GM12878 (cell line): Measurements from ENCODE around the gene ARHGEF6. TPM values are rescaled to one million over a fixed set of nuclear protein-coding genes. Genes with fewer than 3 reads are reported as not detected.

Experiments used
- ATAC-seq: fragments of 200-7000 bp; cut with Tn5 transposase; 3 replicates; pipeline ENCODE4 v1.9.1; 2020; ENCODE audit warnings: mild to moderate bottlenecking, moderate library complexity
- BruUV-seq: library from RNA; stranded (reverse); fragments of 400-500 nt; replicated peaks from 2 replicates; lab custom pipeline; 2021; lab: Mats Ljungman, UMichigan
- CTCF ChIA-PET: fragments of 300-600 bp; sonication (Branson Sonifier 250); formaldehyde crosslinking; extraction: SDS; loops from one replicate; lab custom pipeline; 2021; ENCODE audit warnings: inconsistent platforms; lab: Yijun Ruan, JAX
- POLR2A ChIA-PET: fragments of 350-600 bp; formaldehyde crosslinking; extraction: SDS; loops from one replicate; lab custom pipeline; 2021; ENCODE audit warnings: inconsistent platforms; lab: Charles Lee
- RAD21 ChIA-PET: fragments of 300-600 bp; sonication (Branson Sonifier 250); formaldehyde crosslinking; loops from one replicate; lab custom pipeline; 2023; ENCODE audit warnings: antibody characterized with exemption; ENCODE audit not compliant: unreplicated experiment; lab: Charles Lee
- SMC1A ChIA-PET: fragments of 300-600 bp; sonication (Branson Sonifier 250); formaldehyde crosslinking; loops from one replicate; lab custom pipeline; 2023; ENCODE audit not compliant: unreplicated experiment, uncharacterized antibody; lab: Charles Lee
- DNase-seq: peaks from one replicate; pipeline ENCODE4 v3.0.0-alpha.2; 2011; ENCODE audit warnings: low read depth, low spot score
- FAIRE-seq: peaks from 3 replicates; lab custom pipeline; 2011; peaks lifted over from hg19 to GRCh38; lab: Jason Lieb, UNC
- H2AFZ ChIP-seq: 2 replicates; pipeline ENCODE4 v1.6.0; 2011; ENCODE audit warnings: low read depth, low read length, control low read depth; ENCODE audit not compliant: control insufficient read depth
- H3K27ac ChIP-seq: 2 replicates; pipeline ENCODE4 v1.5.1; 2011; ENCODE audit warnings: control low read depth; ENCODE audit not compliant: control insufficient read depth, insufficient read depth
- H3K27me3 ChIP-seq, 2 experiments: replicated peaks in 1 of 2; 2 replicates each; pipeline versions ENCODE4 v1.6.0 to v1.6.1; 2011; ENCODE audit warnings: low read length in 1 of 2; ENCODE audit not compliant: control insufficient read depth in 2 of 2, insufficient read depth in 2 of 2
- H3K36me3 ChIP-seq, 2 experiments: 2 replicates each; pipeline ENCODE4 v1.5.1; 2011; ENCODE audit warnings: low read length in 1 of 2; ENCODE audit not compliant: control insufficient read depth in 2 of 2, insufficient read depth in 2 of 2
- H3K4me1 ChIP-seq: 2 replicates; pipeline ENCODE4 v1.6.1; 2011; ENCODE audit warnings: mild to moderate bottlenecking, low read length, moderate library complexity, mixed read lengths; ENCODE audit not compliant: control insufficient read depth, insufficient read depth
- H3K4me2 ChIP-seq: 2 replicates; pipeline ENCODE4 v1.6.0; 2011; ENCODE audit warnings: control low read depth; ENCODE audit not compliant: control insufficient read depth, insufficient read depth
- H3K4me3 ChIP-seq: fragments of 200-600 bp; sonication (generic); 2 replicates; pipeline ENCODE4 v1.5.1; 2016
- H3K79me2 ChIP-seq: 2 replicates; pipeline ENCODE4 v1.6.0; 2011; ENCODE audit warnings: low read length; ENCODE audit not compliant: control insufficient read depth, insufficient read depth
- H3K9ac ChIP-seq: 2 replicates; pipeline ENCODE4 v1.8.0; 2011; ENCODE audit warnings: low read length, control low read depth, mixed read lengths; ENCODE audit not compliant: control insufficient read depth, insufficient read depth
- H3K9me3 ChIP-seq: replicated peaks from 3 replicates; pipeline ENCODE4 v1.5.1; 2011; ENCODE audit warnings: mild to moderate bottlenecking, low read length; ENCODE audit not compliant: control insufficient read depth, insufficient read depth
- H4K20me1 ChIP-seq: 2 replicates; pipeline ENCODE4 v1.6.0; 2011; ENCODE audit not compliant: control insufficient read depth, insufficient read depth
- ATF7 ChIP-seq: fragments of 450-650 bp; IDR thresholded peaks from 2 replicates; pipeline ENCODE4 v1.6.1; 2016; ENCODE audit warnings: low read depth, mild to moderate bottlenecking
- FOXK2 ChIP-seq: fragments of 450-650 bp; IDR thresholded peaks from 2 replicates; pipeline ENCODE4 v1.6.1; 2017; ENCODE audit warnings: mild to moderate bottlenecking, moderate library complexity
- ZNF687 ChIP-seq: fragments of 450-650 bp; IDR thresholded peaks from 2 replicates; pipeline ENCODE4 v1.6.1; 2017; ENCODE audit warnings: mild to moderate bottlenecking, moderate library complexity
- WGBS: methylation state at CpG from one replicate; pipeline ENCODE4 v1.1.6; 2016; ENCODE audit warnings: low lambda C conversion rate; ENCODE audit not compliant: insufficient replicate concordance, insufficient coverage; ENCODE audit errors: missing lambda C conversion rate; 5-methylcytosine and 5-hydroxymethylcytosine counted together
- in situ Hi-C: fragments of 300-500 bp; cut with MboI; formaldehyde crosslinking; loops from 9 replicates; pipeline ENCODE4 v1.14.3; 2018; ENCODE audit warnings: mixed read lengths
- intact Hi-C: fragments of 100-400 bp; cut with micrococcal nuclease; formaldehyde crosslinking; loops from one replicate; pipeline ENCODE4 v1.14.2; 2022; ENCODE audit not compliant: unreplicated experiment
- polyA plus RNA-seq, 11 experiments: library from polyadenylated mRNA; depleted of rRNA in 4 of 11; unstranded in 6 of 11; stranded (reverse) in 5 of 11; fragments of >200 nt; fragmentation: Nextera tagmentation in 4 of 11; fragmentation: Illumina TruSeq in 1 of 11; extraction: Ambion mirVana in 4 of 11; extraction: Trizol in 1 of 11; gene quantifications; 1 replicate in 1 of 11; 2 replicates in 10 of 11; pipeline versions ENCODE4 v1.2.1 to v1.2.3, GENCODE V29; 2011 to 2016; ENCODE audit warnings: inconsistent platforms in 2 of 11, missing spikeins in 2 of 11, low read depth in 1 of 11
- total RNA-seq, 4 experiments: library from RNA; depleted of rRNA in 3 of 4; stranded (reverse); fragments of >200 nt in 3 of 4; fragmentation: Illumina TruSeq in 1 of 4; extraction: Trizol in 1 of 4; gene quantifications; 2 replicates each; pipeline versions ENCODE4 v1.2.1 to v1.2.3, GENCODE V29; 2013 to 2021
- TF ChIP-seq, protein P1 (sequence below): fragments of 450-650 bp; IDR thresholded peaks from 2 replicates; pipeline ENCODE4 v1.6.1; 2017; ENCODE audit warnings: mild to moderate bottlenecking
- TF ChIP-seq, protein P2 (sequence below): fragments of 450-650 bp; IDR thresholded peaks from 2 replicates; pipeline ENCODE4 v1.6.1; 2018; ENCODE audit warnings: borderline replicate concordance, mild to moderate bottlenecking; ENCODE audit not compliant: partially characterized antibody

Gene ARHGEF6
- total and polyA plus RNA-seq, 10 of the 15 experiments (the other 5 are each of a cell fraction or from before 2014, with no cell fraction given), result 5.4 to 29.7 (median 18.0) TPM

GRCh38 chrX:136708348-136708747, 72.4 kb downstream of the ARHGEF6 start (continued):
- TF ChIP-seq ZNF687, result no peak

DNA sequence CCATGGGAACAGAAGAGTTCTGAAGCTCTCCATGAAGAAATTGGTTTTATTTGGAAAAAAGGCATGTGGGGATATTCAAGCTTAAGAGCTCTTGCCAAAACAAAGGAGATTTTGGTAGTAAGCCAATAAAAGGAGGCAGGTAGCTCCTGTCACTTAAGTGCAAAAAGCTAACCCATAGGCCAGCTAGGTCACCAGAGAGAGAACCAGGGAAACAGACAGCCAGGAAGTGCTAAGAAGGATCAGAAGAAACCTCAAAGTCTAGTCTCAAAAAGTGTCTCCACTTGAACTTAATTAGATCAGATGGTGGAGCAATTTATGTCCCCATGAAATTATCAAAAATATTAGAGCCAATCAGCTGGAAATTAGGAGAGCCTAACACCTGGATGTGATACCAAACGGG, 83.6 kb downstream of the ARHGEF6 start:
- in situ Hi-C loops, result loop anchor here (10.0 kb wide), 3 partner anchors 202 to 662 kb away; partner anchors contain the start of gene HTATSF1
- Histone ChIP-seq H3K4me2 (no peak overlapping the region), H3K9me3 (no peaks in the 10 kb centered on the region; the same call in 2 of the 3 replicates), H4K20me1 (no peaks in the 10 kb centered on the region), H3K9ac (no peak overlapping the region), H3K36me3 (no peaks in the 10 kb centered on the region), H3K27me3 (no peaks in the 10 kb centered on the region; a peak in 1 of 4 replicates), H3K79me2 (no peaks in the 10 kb centered on the region), H3K4me1 (peaks cover 7% of the 10 kb centered on the region; the same call in 1 of the 2 replicates), H2AFZ (no peak overlapping the region), H3K4me3 (no peak overlapping the region), H3K27ac (no peak overlapping the region)
- BruUV-seq, result no TSS peak
- FAIRE-seq (no peak), ATAC-seq (no peak), DNase-seq (no peak)
- intact Hi-C loops, result no loop called here
- CTCF ChIA-PET, result interaction anchor here (0.6 to 6.0 kb wide), 13 partner anchors 10 to 669 kb away, joined by 3 to 104 read pairs (median 4); no protein-coding TSS in a partner anchor
- POLR2A ChIA-PET, result no interaction called here
- RAD21 ChIA-PET, result interaction anchor here (1.0 to 5.4 kb wide), 4 partner anchors 12 to 669 kb away, joined by 3 to 73 read pairs (median 4); no protein-coding TSS in a partner anchor
- WGBS, result 55% methylated on average over 1 of the region's 1 CpG
- SMC1A ChIA-PET, result interaction anchor here (0.6 to 6.8 kb wide), 11 partner anchors 18 to 669 kb away, joined by 3 to 100 read pairs (median 3); no protein-coding TSS in a partner anchor
- no peak for TF ChIP-seq ZNF687
- TF ChIP-seq, protein P1, sequence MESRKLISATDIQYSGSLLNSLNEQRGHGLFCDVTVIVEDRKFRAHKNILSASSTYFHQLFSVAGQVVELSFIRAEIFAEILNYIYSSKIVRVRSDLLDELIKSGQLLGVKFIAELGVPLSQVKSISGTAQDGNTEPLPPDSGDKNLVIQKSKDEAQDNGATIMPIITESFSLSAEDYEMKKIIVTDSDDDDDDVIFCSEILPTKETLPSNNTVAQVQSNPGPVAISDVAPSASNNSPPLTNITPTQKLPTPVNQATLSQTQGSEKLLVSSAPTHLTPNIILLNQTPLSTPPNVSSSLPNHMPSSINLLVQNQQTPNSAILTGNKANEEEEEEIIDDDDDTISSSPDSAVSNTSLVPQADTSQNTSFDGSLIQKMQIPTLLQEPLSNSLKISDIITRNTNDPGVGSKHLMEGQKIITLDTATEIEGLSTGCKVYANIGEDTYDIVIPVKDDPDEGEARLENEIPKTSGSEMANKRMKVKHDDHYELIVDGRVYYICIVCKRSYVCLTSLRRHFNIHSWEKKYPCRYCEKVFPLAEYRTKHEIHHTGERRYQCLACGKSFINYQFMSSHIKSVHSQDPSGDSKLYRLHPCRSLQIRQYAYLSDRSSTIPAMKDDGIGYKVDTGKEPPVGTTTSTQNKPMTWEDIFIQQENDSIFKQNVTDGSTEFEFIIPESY, result no peak
- TF ChIP-seq, protein P2, sequence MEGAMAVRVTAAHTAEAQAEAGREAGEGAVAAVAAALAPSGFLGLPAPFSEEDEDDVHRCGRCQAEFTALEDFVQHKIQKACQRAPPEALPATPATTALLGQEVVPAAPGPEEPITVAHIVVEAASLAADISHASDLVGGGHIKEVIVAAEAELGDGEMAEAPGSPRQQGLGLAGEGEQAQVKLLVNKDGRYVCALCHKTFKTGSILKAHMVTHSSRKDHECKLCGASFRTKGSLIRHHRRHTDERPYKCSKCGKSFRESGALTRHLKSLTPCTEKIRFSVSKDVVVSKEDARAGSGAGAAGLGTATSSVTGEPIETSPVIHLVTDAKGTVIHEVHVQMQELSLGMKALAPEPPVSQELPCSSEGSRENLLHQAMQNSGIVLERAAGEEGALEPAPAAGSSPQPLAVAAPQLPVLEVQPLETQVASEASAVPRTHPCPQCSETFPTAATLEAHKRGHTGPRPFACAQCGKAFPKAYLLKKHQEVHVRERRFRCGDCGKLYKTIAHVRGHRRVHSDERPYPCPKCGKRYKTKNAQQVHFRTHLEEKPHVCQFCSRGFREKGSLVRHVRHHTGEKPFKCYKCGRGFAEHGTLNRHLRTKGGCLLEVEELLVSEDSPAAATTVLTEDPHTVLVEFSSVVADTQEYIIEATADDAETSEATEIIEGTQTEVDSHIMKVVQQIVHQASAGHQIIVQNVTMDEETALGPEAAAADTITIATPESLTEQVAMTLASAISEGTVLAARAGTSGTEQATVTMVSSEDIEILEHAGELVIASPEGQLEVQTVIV, result no peak
- TF ChIP-seq ATF7, result no peak
- no peak for TF ChIP-seq FOXK2
